OCI-LY1 (cell line): ENCODE results near the gene TAC3.

Source experiments
- H2AFZ ChIP-seq: fragments of 200-600 bp; sonication (generic), shearing (Covaris generic); 2 replicates; pipeline ENCODE4 v1.6.0; 2014; ENCODE audit warnings: antibody characterized with exemption, mild to moderate bottlenecking, low read length
- H3F3A ChIP-seq: fragments of 200-600 bp; sonication (generic), shearing (Covaris generic); 2 replicates; pipeline ENCODE4 v1.6.0; 2014; ENCODE audit warnings: mild to moderate bottlenecking, antibody characterized with exemption, low read length, moderate library complexity; ENCODE audit not compliant: insufficient read depth
- H3K27ac ChIP-seq: fragments of 200-600 bp; sonication (generic); 2 replicates; pipeline ENCODE4 v1.5.1; 2014; ENCODE audit warnings: low read length, mixed run types, mild to moderate bottlenecking, low read depth; ENCODE audit not compliant: poor library complexity, severe bottlenecking
- H3K27me3 ChIP-seq: fragments of 200-600 bp; sonication (generic); 2 replicates; pipeline ENCODE4 v1.6.0; 2014; ENCODE audit warnings: antibody characterized with exemption, mild to moderate bottlenecking, low read length, moderate library complexity; ENCODE audit not compliant: insufficient read depth
- H3K36me3 ChIP-seq: fragments of 200-600 bp; sonication (generic); 2 replicates; pipeline ENCODE4 v1.6.1; 2014; ENCODE audit warnings: mild to moderate bottlenecking, antibody characterized with exemption, low read length, moderate library complexity, mixed read lengths; ENCODE audit not compliant: insufficient read depth
- H3K4me1 ChIP-seq: fragments of 200-600 bp; sonication (generic); 2 replicates; pipeline ENCODE4 v1.5.1; 2014; ENCODE audit warnings: mild to moderate bottlenecking, low read length, moderate library complexity; ENCODE audit not compliant: insufficient read depth, severe bottlenecking
- H3K4me2 ChIP-seq: fragments of 200-600 bp; sonication (generic), shearing (Covaris generic); 2 replicates; pipeline ENCODE4 v1.6.1; 2014; ENCODE audit warnings: low read length
- H3K4me3 ChIP-seq: fragments of 200-600 bp; sonication (generic); 2 replicates; pipeline ENCODE4 v1.5.1; 2014; ENCODE audit warnings: low read length, low read depth, mild to moderate bottlenecking, mixed read lengths; ENCODE audit not compliant: poor library complexity, severe bottlenecking
- H3K79me2 ChIP-seq: fragments of 200-600 bp; shearing (Covaris generic); 2 replicates; pipeline ENCODE4 v1.6.1; 2016; ENCODE audit warnings: mixed run types, low read length, mixed read lengths; ENCODE audit not compliant: insufficient read depth
- H3K9ac ChIP-seq: fragments of 200-600 bp; sonication (generic), shearing (Covaris generic); 2 replicates; pipeline ENCODE4 v1.6.1; 2014; ENCODE audit warnings: mild to moderate bottlenecking, low read length, mixed read lengths
- H3K9me2 ChIP-seq: fragments of 200-600 bp; sonication (generic), shearing (Covaris generic); 2 replicates; pipeline ENCODE4 v1.6.1; 2014; ENCODE audit warnings: low read depth, mild to moderate bottlenecking, low read length, mixed read lengths
- H3K9me3 ChIP-seq: fragments of 200-600 bp; shearing (Covaris generic); 2 replicates; pipeline ENCODE4 v1.6.1; 2014; ENCODE audit warnings: low read length, mixed read lengths
- H4K20me1 ChIP-seq: fragments of 200-600 bp; sonication (generic), shearing (Covaris generic); 2 replicates; pipeline ENCODE4 v1.6.0; 2016; ENCODE audit warnings: mild to moderate bottlenecking, low read length; ENCODE audit not compliant: insufficient read depth
- CTCF ChIP-seq: fragments of 200-600 bp; sonication (generic), shearing (Covaris generic); IDR thresholded peaks from 2 replicates; pipeline ENCODE4 v1.5.1; 2017; ENCODE audit warnings: mild to moderate bottlenecking, antibody characterized with exemption, low read length, moderate library complexity, mixed read lengths
- EZH2 ChIP-seq: fragments of 200-600 bp; sonication (generic), shearing (Covaris generic); IDR thresholded peaks from 2 replicates; pipeline ENCODE4 v1.8.0; 2017; ENCODE audit warnings: borderline replicate concordance, mixed run types, mild to moderate bottlenecking, antibody characterized with exemption, low read length, moderate library complexity, mixed read lengths

Gene TAC3

GRCh38 chr12:57031789-57032188, 15.5 kb upstream of the TAC3 start:
- Histone ChIP-seq H3K27ac (no peak overlapping the region), H3K9ac (no peak overlapping the region; the same call in 1 of the 2 replicates), H3K36me3 (no peaks in the 10 kb centered on the region), H4K20me1 (no peaks in the 10 kb centered on the region), H3K4me3 (peak overlapping the region; percentile 21), H3K9me2 (no peaks in the 10 kb centered on the region), H2AFZ (no peak overlapping the region), H3K9me3 (no peaks in the 10 kb centered on the region), H3K4me1 (peaks cover 22% of the 10 kb centered on the region), H3K79me2 (no peaks in the 10 kb centered on the region), H3K4me2 (peak overlapping the region; percentile 33; the same call in 1 of the 2 replicates), H3F3A (no peaks in the 10 kb centered on the region), H3K27me3 (peaks cover 10% of the 10 kb centered on the region; the same call in 1 of the 2 replicates)
- TF ChIP-seq EZH2 (no peak), CTCF (no peak)

- H3K36me3 ChIP-seq: no peaks in the 10 kb centered on the region
- H3K4me3 ChIP-seq: peak overlapping the region; percentile 21
- TF ChIP-seq CTCF: peak; percentile 54
- TF ChIP-seq EZH2: no peak
- no peaks in the 10 kb centered on the region for H3F3A ChIP-seq
- no peak overlapping the region for H3K27ac ChIP-seq
- H3K4me2 ChIP-seq: peak overlapping the region; percentile 33; the same call in 1 of the 2 replicates
- no peaks in the 10 kb centered on the region for H4K20me1 ChIP-seq
- no peaks in the 10 kb centered on the region for H3K79me2 ChIP-seq
- H3K4me1 ChIP-seq: peaks cover 22% of the 10 kb centered on the region
- no peaks in the 10 kb centered on the region for H3K9me3 ChIP-seq
- H3K9ac ChIP-seq: no peak overlapping the region; the same call in 1 of the 2 replicates
- H3K9me2 ChIP-seq: no peaks in the 10 kb centered on the region
- H3K27me3 ChIP-seq: peaks cover 7% of the 10 kb centered on the region; the same call in 1 of the 2 replicates
- no peak overlapping the region for H2AFZ ChIP-seq
Observed at GRCh38 chr12:57031138-57031725, 14.9 kb upstream of the TAC3 start.

- no peaks in the 10 kb centered on the region for H3K9me3 ChIP-seq
- H3K79me2 ChIP-seq: no peaks in the 10 kb centered on the region
- H3K9me2 ChIP-seq: no peaks in the 10 kb centered on the region
- peaks cover 15% of the 10 kb centered on the region; the same call in 1 of the 2 replicates for H3K27me3 ChIP-seq
- no peak overlapping the region for H3K9ac ChIP-seq
- no peaks in the 10 kb centered on the region for H3F3A ChIP-seq
- no peak overlapping the region for H2AFZ ChIP-seq
- TF ChIP-seq CTCF (no peak), EZH2 (no peak)
- H4K20me1 ChIP-seq: no peaks in the 10 kb centered on the region
- H3K4me2 ChIP-seq: no peak overlapping the region
- no peak overlapping the region for H3K4me3 ChIP-seq
- no peak overlapping the region for H3K27ac ChIP-seq
- no peaks in the 10 kb centered on the region for H3K36me3 ChIP-seq
- peaks cover 22% of the 10 kb centered on the region for H3K4me1 ChIP-seq
Observed at GRCh38 chr12:57029457-57029856, 13.1 kb upstream of the TAC3 start.
